GM18868 (cell line): ENCODE data around the gene FFAR1.

Experiments
- ATAC-seq: cut with Tn5 transposase; IDR thresholded peaks from one replicate; pipeline ENCODE4 v1.9.1; 2021; ENCODE audit warnings: mild to moderate bottlenecking, moderate library complexity; ENCODE audit not compliant: unreplicated experiment

The FFAR1 gene, protein sequence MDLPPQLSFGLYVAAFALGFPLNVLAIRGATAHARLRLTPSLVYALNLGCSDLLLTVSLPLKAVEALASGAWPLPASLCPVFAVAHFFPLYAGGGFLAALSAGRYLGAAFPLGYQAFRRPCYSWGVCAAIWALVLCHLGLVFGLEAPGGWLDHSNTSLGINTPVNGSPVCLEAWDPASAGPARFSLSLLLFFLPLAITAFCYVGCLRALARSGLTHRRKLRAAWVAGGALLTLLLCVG (N-terminal part only)

GRCh38 chr19:35347171-35347929 is at the start of gene FFAR1:
FFAR1 (plus strand) TSS chr19:35347902; CDS start chr19:35351552, 3,650 bp downstream.
- ATAC-seq = peak; percentile 45

GRCh38 chr19:35297922-35298321 is 49.8 kb upstream of the FFAR1 start:
- no peak for ATAC-seq

DNA sequence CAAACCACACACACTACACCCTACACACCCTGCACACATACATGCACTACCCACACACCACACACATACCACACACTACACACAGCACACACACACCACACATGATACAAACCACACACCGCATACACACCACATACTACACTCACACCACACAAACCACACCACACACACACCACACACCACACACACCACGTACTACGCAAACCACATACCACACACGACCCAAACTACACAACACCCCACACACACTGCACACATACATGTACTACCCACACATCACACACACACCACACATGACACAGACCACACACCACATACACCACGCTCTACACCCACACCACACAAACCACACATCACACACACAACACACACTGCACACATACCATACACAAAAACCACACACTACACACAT is 49.1 kb upstream of the FFAR1 start:
- ATAC-seq = no peak

DNA sequence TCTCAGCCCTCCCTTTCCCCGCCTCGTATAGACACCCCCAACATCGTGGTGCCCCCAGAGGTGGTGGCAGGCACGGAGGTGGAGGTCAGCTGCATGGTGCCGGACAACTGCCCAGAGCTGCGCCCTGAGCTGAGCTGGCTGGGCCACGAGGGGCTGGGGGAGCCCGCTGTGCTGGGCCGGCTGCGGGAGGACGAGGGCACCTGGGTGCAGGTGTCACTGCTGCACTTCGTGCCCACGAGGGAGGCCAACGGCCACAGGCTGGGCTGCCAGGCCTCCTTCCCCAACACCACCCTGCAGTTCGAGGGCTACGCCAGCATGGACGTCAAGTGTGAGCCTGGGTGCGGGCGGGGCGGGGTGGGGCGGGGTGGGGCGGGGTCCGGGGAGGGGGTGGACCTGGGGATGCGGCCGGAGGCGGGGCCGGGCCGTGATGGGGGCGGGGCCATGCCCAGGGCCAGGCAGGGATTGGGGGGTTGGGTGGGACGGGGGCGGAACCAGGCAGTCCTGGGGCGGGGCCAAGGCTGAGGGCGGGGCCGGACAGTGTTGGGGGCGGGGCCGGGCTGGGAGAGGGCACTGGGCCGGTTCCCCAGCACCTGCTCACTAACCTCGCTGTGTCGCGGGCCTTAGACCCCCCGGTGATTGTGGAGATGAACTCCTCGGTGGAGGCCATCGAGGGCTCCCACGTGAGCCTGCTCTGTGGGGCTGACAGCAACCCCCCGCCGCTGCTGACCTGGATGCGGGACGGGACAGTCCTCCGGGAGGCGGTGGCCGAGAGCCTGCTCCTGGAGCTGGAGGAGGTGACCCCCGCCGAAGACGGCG is 48.0 kb upstream of the FFAR1 start:
- ATAC-seq = no peak

DNA sequence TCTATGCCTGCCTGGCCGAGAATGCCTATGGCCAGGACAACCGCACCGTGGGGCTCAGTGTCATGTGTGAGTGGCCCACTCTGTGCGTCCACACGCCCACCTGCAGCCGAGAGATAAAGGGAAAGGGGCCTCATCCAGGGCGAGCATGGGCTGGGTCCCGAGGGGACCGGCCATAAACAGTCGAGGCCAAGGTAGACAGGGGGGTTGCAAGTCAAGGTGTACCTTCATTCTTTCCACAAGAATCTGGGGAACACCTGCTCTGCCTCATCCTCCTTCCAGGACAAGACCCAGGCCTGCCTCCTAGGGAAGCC is 47.4 kb upstream of the FFAR1 start:
- ATAC-seq = no peak

DNA sequence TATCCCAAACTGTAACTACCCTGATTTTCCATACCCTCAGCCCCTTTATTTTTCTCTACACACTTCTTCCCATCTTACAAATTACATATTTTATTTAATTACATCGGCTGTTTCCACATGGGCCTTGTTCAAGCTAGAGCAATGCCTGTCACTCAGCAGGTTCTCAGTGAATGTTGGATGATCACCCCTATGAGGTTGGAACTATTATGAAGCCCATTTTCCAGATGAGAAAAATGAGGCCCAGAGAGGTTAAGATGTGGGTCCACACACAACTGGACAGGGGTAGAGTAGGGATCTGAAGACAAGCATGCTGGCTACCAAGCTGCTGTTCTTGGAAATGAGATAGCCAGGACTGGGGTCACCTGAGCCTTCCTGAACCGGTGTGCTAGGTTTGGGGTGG is 45.7 kb upstream of the FFAR1 start:
- ATAC-seq = no peak

DNA sequence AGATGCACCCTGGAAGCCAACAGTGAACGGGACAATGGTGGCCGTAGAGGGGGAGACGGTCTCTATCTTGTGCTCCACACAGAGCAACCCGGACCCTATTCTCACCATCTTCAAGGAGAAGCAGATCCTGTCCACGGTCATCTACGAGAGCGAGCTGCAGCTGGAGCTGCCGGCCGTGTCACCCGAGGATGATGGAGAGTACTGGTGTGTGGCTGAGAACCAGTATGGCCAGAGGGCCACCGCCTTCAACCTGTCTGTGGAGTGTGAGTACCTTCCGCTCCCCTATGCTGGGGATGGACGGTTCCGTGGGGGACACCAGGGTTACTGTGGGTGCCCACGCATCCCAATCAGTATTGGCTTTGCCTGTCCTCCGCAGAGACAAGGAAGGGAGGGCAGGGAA is 45.3 kb upstream of the FFAR1 start:
- no peak for ATAC-seq

- ATAC-seq = no peak
Measured at GRCh38 chr19:35303357-35303915, 44.3 kb upstream of the FFAR1 start.

DNA sequence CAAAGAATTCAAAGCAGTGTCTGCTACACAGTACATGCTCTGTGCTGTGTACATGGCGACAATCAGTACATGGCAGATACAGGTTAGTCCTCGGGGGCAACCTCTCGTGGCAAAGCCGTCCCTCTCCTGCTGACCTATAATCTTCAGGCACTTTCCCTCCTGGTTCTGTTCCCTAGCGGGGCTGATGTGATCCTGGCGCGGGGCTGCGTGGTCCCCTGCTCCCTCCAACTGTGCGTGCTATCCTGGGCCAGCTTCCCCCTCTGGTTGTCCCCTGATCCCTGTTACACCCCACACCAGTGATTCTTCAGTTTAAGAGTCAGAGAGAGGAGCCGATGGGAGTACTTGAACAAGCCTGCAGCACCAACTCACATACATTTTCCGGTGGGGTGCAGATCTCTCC is 43.7 kb upstream of the FFAR1 start:
- ATAC-seq = no peak

DNA sequence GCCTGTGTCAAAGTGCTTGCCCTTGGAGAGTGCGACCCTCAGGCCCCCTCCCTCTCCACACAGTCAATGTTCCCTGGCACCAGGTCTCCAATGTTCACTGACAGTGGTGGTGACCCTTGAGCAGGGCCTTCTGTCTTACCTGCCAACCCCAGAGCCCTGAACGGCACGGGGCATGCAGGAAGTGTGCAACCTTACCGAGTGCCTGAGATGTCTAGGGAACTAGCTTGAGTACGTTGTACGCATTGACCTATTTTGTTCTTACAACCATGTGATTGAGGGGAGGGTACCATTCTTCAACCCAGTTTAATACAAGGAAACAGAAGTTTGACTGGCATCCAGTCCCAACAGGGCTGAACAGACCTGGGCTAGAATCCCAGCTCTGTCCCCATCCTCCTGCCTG is 42.5 kb upstream of the FFAR1 start:
- ATAC-seq = no peak

- no peak for ATAC-seq
Measured at GRCh38 chr19:35306473-35307246, 41.0 kb upstream of the FFAR1 start.

DNA sequence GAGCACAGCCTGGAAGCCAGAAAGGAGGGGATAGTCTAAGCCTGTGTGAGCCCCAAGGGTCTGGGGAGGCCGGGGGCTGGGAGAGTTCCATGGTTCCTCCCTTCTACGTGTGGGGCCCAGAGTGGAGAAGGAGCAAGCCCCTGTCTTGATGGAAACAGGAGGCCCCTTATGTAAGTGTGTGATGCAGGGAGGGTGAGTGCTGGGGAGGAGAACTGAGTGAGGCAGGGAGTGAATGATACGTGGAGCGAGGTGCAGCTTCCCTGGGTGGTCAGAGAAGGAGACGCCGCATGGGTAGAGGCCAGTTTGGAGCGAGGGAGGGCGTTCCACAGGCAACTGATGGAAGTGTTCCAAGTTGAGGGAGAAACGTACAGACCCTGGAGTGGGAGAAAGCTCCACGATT is 39.8 kb upstream of the FFAR1 start:
- no peak for ATAC-seq

- no peak for ATAC-seq
Measured at GRCh38 chr19:35308910-35309309, 38.8 kb upstream of the FFAR1 start.

DNA sequence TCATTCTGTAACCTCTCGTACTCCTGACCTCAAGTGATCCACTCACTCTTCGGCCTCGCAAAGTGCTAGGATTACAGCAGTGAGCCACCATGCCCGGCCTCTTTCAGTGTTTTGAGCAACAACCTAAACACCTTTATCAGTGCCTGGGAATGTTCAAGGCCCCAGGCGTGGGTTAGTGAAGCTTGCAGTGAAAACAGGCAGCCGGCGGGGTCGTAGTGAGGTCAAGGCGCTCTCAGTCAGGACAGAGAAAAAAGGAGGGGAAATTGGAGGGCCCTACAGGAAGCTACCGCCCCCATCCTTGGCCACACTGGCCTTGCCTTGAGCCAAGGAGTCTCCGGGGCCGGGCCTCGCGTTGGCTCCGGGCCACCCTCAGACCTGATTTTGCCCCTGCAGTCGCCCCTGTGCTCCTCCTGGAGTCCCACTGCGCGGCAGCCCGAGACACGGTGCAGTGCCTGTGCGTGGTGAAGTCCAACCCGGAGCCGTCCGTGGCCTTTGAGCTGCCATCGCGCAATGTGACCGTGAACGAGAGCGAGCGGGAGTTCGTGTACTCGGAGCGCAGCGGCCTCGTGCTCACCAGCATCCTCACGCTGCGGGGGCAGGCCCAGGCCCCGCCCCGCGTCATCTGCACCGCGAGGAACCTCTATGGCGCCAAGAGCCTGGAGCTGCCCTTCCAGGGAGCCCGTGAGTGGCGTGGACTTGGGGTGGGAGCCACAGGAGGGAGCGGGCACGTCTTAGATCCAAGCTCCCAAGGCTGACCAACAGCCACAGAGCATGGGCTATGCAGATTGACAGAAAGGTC is 38.0 kb upstream of the FFAR1 start:
- no peak for ATAC-seq

- no peak for ATAC-seq
Measured at GRCh38 chr19:35310331-35310730, 37.4 kb upstream of the FFAR1 start.

DNA sequence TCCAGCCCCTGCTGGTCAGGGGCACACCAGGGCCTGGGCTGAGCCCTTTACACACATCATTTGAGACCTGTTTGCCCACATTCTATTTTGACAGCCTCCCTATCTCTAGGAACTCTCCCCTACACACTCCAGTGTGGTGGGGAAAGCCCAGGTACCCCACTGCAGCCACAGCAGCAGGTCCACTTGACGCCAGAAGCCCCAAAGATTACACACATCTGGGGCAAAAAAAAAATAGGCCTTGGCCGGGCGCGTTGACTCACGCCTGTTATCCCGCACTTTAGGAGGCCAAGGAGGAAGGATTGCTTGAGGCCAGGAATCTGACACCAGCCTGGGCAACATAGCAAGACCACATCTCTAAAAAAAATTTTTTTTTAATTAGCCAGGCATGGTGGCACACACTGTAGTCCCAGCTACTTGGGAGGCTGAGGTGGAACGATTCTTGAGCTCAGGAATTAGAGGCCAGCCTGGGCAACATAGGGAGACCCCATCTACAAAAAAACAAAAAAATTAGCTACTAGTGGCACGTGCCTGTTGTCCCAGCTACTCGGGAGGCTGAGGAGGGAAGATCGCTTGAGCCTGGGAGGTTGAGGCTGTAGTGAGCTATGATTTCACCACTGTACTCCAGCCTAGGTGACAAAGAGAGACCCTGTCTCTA is 36.8 kb upstream of the FFAR1 start:
- no peak for ATAC-seq

DNA sequence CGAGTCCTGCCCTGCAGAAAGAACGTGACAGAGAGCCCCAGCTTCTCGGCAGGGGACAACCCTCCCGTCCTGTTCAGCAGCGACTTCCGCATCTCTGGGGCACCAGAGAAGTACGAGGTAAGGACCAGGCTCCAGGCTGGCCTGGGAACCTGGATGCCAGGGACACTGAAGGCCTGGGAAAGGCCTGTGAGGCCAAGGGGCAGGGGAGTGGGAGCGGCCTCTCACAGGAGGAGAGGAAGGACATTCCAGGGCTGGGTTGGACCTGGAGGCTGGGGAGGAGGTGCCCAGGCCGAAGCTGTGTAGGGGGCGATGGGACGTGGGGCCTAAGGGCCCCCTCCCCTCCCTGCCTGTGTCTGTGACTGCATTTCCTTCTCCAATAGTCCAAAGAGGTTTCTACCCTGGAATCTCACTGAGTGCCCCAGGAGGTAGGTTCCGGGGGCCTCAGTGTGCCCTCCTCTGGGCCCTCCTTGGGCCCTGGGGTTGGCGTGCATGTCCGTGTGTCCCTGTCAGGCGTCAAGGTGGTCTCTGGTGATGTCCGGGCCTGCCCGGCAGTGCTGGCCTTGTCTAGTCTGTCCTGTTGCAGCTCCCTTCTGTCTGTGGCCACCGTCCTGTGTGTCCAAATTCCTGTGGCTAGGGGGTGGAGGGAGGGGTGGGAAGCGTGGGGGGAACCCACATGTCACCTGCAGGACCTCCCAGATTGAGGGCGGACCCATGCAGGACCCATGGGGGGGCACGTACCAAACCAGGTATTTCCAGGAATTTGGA is 35.6 kb upstream of the FFAR1 start:
- no peak for ATAC-seq

DNA sequence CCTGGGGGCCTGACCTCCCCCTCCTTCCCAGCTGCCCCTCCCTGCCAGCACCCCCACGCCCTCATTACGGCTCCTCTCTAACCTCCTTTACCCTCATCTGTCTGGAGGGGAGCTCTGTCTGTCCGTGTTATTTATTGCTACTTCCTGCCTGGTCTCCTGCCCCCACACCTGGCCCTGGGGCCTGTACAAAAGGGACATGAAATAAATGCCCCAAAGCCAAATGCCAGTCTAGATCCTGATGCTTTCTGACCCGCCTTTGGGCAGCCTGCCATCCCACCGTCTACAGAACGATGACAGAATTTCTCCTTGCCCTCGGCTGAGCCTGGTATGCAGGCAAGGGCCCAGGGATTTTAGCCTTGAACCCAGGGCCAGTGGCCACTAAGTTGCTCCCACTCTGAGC is 34.1 kb upstream of the FFAR1 start:
- no peak for ATAC-seq

GRCh38 chr19:35314031-35314430 is 33.7 kb upstream of the FFAR1 start:
- no peak for ATAC-seq
